Stimulated activated CD4-positive, alpha-beta T cell treated with anti-CD3 and anti-CD28 coated beads, Interleukin-1b, Interleukin-23, amount 100 ng/mL, for 48 hours (primary cell): ENCODE measurements around the gene PERM1.

Experiments
- DNase-seq: peaks from one replicate; pipeline ENCODE4 v3.0.0-alpha.2; 2020

The PERM1 gene

DNA sequence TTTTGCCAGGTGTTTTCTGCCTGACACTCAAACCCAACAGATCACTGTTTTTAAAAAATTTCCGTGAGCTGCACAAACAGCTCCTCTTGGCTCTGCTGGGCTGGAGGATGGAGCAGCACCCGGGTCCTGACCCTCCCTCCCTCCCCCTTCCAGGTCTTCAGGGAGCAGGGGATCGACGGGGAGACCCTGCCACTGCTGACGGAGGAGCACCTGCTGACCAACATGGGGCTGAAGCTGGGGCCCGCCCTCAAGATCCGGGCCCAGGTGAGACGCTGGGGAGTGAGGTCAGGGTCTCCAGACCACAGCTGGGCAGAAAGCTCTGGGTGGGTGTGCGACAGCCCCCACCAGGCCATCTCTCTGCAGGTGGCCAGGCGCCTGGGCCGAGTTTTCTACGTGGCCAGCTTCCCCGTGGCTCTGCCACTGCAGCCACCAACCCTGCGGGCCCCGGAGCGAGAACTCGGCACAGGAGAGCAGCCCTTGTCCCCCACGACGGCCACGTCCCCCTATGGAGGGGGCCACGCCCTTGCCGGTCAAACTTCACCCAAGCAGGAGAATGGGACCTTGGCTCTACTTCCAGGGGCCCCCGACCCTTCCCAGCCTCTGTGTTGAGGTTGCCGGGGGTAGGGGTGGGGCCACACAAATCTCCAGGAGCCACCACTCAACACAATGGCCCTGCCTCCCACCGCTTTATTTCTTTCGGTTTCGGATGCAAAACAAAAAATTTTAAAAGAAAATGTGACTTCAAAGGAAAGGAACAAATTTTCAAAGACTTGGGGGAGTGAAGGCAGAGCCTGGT is 38.1 kb downstream of the PERM1 start:
- no peak for DNase-seq

DNA sequence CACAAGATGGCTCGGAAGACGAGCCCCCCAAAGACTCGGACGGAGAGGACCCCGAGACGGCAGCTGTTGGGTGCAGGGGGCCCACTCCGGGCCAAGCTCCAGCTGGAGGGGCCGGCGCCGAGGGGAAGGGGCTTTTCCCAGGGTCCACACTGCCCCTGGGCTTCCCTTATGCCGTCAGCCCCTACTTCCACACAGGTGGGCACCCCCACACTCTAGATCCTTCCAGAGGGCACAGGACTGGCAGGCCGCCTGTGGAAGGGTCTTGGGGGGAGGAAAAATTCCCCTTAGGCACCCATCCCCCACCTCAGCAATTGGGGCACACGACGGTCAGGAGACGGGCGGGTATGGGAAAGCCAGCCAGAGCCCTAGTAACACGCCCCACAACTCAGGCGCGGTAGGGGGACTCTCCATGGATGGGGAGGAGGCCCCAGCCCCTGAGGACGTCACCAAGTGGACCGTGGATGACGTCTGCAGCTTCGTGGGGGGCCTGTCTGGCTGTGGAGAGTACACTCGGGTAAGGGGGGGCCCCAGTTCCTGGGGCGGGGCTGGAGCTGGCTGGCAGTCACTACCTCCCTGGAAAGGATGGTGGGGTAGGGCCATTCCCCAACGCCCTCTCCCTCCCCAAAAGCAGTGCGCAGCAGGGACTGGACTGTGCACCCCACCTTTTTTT is 38.9 kb downstream of the PERM1 start:
- no peak for DNase-seq

DNA sequence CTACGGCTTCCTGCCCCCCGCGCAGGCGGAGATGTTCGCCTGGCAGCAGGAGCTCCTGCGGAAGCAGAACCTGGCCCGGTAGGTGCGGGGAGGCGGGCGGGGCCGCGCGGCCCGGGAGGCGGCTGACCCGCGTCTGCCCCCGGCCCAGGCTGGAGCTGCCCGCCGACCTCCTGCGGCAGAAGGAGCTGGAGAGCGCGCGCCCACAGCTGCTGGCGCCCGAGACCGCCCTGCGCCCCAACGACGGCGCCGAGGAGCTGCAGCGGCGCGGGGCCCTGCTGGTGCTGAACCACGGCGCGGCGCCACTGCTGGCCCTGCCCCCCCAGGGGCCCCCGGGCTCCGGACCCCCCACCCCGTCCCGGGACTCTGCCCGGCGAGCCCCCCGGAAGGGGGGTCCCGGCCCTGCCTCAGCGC is 39.5 kb downstream of the PERM1 start:
- DNase-seq, result no peak

DNA sequence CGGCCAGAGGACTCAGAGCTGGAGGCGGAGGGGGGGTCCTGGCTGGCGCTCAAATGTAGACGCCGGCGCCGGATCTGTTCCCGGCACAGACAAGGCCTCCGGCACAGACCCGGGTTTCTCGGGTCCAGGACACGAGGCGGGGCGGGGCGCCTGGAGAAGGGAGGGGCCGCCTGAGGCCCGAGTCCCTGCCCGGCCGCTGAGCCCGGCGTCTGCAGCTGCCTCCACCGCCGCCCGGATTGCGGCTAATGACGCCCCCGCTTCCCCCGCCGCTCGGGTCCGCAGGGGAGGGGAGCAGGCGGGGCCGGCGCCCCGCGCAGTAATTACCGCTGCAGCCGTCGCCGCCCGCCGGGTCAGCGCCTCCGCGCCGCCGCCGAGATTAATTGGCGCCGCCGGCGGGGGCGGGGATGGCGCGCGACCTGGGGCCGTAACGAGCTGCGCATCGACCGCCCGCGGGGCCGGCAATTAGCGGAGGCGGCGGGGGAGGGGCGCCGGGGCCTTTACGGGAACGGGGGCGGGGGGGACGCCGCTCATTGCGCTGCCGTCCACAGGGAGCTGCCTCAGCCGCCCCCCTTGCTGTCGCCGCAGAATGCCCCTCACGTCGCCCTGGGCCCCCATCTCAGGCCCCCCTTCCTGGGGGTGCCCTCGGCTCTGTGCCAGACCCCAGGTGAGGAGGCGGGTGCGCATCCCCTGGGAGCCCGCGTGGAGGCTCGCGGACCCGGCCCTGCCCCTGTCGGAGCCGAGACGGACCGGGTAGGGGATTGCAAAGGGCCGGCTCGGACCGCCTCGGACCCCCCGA is 40.1 kb downstream of the PERM1 start:
- no peak for DNase-seq

DNA sequence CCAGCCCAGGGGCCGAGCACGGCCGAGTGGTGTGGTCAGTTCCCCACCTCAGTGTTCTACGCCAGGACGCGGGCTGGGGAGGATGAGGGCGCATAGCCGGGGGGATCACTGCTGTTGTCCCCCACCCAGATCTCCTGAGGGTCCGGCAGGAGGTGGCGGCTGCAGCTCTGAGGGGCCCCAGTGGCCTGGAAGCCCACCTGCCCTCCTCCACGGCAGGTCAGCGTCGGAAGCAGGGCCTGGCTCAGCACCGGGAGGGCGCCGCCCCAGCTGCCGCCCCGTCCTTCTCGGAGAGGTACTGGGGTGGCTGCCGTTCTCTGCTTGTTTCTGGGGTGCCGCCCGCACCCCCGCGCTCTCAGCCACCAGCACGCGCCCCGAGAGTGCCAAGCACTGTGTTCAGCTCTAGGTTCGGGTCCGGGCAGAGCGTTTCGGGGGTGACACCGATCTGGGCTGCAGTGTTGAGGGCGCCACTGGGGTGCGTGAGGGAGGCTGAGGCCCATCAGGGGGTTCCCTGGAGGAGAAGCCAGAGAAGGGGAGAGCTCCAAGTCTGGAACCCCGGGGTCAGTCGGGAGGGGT is 40.8 kb downstream of the PERM1 start:
- DNase-seq, result no peak

DNA sequence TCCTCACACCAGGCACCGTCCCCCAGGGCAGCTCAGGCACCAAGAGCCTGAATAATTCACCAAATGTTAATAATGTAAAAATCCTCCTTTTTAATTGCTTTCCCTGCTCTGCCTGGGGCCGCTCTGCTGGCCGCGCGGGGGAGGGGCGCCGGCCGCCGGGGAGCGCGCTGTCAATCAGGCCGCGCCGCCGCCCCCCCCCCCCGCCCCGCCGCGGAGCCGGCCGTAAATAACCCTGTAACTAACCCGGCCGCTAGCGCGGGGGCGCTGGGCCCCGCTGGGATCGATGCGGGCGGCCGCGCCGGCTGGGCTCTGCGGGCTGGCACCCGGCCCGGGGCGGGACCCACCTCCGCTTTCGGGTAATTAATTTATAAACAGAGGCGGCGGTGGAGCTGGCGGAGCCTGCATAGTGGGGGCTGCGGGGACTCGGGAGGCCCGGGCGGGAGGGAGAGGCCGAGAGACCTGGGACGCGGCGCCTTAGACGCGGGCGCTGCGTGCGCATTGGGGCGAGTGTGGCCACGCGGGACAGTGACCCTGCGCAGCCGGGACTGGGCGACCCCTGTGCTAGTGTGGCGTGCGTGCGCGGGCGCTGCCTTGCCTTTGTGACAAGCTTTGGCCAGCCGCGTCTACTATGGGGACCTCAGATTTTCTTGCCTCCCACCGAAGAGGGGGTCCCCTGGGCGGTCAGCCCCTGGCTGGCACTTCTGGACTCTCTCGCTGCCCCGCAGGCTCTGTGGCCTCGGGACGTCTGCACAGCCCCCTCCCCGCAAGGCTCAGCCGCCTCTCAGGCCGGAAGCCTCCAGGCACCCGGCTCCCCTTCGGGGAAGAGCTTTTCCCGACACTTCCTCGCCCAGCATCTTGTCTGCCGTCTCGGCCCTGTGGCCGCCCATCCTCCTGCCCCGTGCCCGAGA is 41.5 kb downstream of the PERM1 start:
- DNase-seq, result no peak

DNA sequence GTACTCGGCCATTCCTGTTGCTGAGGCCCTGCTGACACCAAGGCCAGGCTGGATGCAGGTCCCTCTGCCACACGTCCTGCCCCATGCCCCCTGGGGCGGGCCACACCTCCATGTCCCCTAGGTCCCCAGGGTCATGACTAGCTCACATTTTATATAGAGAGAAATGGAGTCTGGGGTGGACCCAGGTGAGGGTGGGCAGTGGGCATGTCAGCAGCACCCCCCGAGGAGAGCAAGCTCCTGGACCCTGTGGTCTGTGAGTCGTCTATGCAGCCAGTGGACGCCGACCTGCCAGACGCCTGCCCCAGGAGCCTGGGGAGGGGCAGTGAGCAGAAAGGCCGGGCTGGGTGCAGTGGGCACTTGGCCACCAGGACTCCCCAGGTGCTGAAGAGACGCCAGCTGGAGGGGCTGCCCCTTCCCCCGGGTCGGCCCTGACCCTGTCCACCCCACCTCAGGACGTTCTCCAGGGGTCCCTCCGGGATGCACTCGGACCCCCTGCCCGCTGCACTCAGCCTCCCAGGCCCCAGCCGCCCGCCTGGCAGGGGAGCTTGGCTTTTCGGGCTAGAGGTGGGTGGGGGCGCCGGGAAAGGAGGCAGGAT is 42.3 kb downstream of the PERM1 start:
- no peak for DNase-seq

DNA sequence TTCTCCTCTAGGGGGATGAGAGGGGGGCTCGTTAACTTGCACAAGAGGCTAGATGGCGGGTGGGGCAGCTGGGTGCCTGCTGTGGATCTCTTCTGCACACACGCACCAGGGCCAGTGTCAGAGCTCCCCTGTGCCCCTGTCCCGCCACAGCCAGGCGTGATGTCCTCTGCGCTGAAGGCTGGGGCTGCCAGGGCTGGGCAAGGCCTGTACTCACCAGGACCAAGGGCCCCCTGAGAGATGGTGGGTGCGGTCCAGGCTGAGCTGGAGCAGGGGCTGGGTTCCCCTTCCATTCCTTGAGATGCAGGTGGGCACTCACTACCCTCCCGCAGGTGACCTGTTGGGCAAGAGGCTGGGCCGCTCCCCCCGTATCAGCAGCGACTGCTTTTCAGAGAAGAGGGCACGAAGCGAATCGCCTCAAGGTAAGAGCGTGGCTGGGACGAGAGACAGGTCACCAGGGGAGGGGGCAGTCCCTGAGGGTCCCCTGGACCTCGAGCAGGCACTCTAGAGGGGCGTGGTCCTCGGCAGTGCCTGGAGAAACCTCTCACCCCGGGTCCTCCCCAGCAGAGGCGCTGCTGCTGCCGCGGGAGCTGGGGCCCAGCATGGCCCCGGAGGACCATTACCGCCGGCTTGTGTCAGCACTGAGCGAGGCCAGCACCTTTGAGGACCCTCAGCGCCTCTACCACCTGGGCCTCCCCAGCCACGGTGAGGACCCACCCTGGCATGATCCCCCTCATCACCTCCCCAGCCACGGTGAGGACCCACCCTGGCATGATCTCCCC is 43.0 kb downstream of the PERM1 start:
- no peak for DNase-seq

DNA sequence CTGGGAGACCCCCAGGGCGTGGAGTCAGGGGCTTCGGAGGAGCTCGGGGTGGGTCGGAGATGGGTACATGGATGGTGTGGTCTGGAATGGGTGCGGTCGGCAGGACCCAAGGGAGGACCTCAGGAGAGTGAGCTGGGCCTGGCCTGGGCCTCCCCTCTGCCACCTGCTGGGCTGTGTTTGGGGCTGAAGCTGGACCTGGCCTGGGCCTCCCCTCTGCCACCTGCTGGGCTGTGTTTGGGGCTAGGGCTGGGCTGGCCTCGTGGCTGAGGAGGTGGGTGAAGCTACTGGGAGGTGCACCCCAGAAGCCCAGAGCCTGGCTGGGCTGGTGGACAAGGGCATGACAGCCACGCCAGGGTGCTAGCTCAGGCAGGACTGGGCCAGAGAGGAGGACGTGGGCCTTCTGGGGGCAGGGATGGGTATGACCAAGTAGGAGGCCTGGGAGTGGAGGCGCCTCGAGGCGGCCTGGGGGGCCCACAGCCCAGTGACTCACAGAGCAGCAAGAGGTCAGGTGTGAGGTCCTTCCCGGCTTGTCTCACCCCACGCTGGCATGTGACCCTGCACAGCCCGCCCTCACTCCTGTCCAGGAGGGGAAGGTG is 43.7 kb downstream of the PERM1 start:
- no peak for DNase-seq

DNA sequence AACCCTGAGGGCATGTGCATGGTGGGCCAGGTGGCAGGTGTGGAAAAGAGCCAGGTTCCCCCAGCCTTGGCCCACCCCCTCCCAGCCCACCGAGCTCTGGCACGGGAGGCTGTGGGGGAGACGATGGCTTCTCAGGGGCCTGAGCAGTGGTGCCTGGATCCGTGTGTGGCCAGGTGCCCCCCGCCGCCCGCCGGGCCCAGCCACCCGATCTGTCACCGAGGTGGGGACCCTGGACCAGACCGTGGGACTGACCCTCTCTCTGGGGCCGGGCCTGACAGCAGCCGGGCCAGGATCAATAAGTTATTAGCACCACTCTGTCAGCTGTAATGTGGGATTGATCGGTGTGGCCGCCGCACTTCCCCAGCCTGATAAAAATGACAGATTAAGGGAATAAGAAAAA is 44.4 kb downstream of the PERM1 start:
- no peak for DNase-seq

DNA sequence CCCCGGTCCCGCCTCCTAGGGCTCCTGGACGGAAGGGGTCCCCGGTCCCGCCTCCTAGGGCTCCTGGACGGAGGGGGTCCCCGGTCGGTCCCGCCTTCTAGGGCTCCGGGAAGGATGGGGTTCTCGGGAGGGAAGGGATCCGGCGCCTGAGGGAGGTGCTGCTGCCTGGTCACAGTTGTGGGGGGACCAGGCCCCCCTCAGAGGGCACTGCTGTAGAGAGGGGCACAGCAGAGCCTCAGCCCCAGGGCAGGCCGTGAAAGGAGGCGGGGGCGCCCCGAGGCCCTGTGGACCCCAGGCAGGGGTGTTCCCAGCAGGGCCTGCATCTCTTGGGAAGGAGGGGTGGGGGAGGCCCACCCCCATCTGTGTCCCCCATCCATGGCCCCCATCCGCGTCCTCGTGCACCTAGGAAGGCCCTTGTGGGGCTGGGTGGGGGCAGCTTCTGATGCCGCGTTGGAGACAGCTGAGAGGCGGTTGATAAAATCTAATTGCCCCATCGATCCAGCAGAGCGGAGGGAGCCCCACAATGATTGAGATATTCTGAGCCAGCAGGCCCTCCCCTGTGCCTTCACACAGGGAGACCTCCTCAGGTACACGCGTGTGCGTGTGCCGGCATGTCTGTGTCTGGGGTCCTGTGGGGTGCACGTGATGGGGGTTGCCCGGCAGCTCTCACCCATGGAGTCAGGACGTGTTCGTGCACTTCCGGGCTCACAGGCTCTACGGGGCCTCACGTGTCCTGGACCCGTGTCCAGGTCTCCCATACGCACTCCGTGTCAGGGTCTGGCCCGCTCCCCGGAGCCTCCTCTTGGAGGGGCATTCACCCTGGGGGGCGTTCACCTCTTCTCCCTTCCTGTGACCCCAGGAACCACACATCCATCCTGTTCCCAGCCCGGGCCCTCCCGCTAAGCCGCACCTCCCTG is 45.3 kb downstream of the PERM1 start:
- no peak for DNase-seq

DNA sequence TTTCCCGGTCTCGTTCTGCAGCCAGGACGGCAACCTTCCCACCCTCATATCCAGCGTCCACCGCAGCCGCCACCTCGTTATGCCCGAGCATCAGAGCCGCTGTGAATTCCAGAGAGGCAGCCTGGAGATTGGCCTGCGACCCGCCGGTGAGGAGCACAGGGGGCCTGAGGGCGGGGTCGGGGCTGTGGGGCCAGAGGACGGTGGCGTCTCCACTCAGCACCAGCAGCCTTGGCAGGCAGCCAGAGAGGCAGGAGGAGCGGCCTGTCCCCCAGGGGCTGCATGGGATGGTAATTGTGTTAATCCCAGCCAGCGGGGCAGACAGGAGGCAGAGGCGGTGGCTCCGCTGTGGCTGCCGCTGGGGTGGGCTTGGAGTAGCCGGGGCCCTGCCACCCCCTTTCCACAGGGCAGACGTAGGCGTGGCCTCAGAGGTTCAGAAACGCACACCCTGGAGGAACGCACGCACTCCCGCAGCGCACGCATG is 46.1 kb downstream of the PERM1 start:
- no peak for DNase-seq

DNA sequence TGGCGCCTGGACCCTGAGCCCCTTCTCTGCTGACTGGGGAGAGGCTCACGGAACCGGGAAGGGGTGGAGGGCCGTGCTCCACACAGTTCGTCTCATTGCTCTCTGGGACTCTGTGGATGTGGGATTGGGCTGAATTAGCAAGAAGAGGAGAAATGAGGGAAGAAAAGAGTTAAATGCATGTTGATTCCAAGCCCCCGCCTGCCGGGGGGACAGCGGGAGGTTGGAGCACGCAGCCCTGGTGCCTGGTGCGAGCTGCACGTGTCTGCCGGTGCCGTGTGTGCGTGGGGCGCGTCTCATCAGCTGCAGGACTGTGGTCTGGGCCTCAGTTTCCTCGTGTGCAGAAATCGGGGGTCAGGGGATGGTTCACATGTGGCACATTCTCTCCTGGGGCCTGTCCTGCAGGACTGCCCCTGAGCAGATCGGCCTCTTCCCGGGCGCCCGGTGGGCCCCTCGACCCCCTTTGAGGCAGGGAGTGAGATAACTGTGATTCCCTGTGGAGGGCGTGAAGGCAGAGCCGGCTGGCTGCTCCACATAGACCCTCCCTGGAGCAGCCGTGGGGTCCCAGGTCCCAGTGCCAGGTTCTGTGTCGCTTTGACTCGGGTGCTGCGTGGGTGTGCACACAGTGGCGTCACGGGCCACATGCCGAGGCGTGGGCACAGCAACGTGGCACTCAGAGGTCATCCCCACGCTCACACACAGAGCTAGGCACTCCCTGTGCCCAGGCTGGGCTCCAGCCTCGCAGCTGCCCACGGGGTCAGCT is 46.7 kb downstream of the PERM1 start:
- no peak for DNase-seq

DNA sequence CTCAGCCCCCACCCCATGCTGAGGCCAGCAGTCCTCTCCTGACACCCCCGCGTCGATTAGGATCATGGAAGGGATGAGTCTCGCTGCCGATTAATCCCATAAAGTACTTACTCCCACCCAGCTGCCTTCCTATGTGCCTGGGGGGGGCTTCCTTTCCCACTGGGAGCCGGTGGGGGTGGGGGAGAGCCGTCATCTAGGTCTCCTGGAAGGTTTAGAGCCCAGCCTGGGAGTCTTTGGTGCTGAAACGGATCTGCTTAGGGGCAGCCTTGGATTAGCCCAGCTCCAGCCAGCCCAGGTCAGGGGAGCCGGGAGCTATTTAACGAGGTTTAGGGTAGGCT is 48.3 kb downstream of the PERM1 start:
- no peak for DNase-seq

DNA sequence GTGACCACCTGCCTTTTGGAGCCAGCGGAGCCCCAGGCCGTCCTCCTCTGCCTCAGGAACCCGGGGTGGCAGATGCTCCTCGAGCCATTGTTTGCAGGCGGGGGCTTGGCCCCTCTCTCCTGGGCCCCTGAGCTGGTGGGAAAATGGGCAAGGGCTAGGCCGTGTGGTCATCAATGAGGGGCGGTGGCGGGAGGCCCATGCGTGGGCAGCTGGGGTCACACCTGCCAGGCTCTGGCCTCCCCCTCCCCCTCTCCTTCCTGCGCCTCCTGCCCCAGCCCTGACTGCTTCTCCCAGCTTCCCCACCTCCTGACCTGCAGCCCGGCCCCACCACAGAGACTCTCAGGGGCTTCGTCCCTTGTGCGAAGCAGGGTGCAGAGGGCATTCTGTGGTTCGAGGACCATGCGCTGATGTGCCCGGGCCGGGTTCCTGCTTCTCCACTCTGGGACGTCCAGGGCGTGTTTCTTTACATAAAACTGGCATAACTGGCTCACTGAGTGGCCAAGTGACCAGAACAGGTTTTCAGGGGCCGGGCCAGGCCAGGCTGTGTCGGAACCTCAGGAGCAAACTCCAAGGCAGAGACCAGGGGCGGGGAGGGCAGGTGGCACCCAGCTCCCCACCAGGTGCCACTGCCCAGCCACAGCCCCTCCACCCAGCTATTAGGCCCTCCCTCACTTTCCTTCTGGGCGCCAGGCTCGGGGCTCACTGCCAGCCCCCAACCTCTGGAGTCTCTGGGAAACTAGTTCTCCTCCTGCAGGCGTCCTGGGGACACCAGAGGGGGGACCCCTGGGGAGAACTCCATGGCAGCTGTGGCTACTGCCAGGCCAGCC is 48.9 kb downstream of the PERM1 start:
- DNase-seq, result no peak

DNA sequence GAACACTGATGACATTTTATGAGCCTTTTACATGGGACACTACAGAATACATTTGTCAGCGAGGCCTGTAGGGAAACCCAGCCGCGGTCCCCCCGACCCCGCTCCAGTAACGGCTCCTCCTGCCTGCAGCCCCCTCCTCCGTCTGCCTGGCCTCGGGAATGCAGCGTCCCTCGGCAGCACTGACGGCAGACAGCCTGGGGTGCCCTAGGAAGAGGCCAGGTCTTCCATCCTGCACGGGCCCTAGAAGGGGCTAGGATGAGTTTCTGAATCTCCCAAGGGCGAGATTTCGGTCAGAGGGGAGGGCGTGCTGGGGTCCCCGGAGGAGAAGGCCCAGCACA is 49.8 kb downstream of the PERM1 start:
- no peak for DNase-seq

DNA sequence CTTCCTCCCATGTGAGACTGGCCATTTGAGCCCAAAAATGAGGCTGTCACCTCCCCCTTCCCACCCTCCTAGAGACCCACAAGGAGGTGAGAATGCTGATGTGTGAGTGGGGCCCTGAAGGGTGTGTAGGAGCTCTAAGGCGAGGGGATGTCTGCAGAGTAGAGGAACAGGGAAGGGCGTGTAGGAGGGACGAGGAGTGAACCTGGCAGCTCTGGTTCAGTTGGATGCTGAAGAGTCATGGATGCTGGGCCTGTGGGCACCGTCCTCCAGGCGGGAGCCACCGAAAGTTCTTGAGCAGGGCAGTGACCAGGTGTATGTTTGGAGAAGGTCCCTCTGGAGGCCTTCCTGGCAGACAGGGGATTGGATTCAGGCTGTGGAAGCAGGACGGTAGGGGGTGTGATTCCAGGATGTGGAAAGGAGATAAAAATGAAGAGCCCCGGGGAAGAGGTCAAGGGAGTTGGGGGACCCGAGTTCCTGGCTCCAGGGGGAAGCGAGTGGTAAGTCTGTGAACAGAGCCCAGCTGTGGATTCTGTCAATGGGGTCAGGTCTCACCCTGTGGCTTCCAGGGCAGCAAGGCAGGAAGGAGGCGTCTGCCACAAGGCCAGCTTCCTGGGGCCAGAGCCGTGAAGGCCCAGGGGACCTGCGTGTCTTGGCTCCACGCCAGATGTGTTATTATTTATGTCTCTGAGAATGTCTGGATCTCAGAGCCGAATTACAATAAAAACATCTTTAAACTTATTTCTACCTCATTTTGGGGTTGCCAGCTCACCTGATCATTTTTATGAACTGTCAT is 50.3 kb downstream of the PERM1 start:
- DNase-seq, result no peak
